Breast epithelium (tissue), 4 donors: ENCODE data around the gene PCDHGB4. TPM values are rescaled to one million over a fixed set of nuclear protein-coding genes. Genes with fewer than 3 reads are reported as not detected.

Experiments used
- DNase-seq, 2 donors: peaks; one replicate each; pipeline ENCODE4 v3.0.0-alpha.2; 2019; ENCODE audit warnings: low spot score in 2 of 2
- H3K27ac ChIP-seq, 2 donors: fragments of 200-600 bp; sonication (generic) in 1 of 2; one replicate each; pipeline ENCODE4 v1.5.1; 2016 to 2019; ENCODE audit warnings: mild to moderate bottlenecking in 1 of 2
- H3K27me3 ChIP-seq, 2 donors: fragments of 200-600 bp; sonication (generic) in 1 of 2; one replicate each; pipeline versions ENCODE4 v1.5.1 to v1.6.0; 2017 to 2019; ENCODE audit warnings: control low read depth in 1 of 2, mild to moderate bottlenecking in 1 of 2
- H3K36me3 ChIP-seq: fragments of 200-600 bp; one replicate; pipeline ENCODE4 v1.5.1; 2019
- H3K4me1 ChIP-seq, 2 donors: fragments of 200-600 bp; sonication (generic); one replicate each; pipeline ENCODE4 v1.5.1; 2016 to 2019; ENCODE audit warnings: control low read depth in 1 of 2
- H3K4me3 ChIP-seq, 3 donors: fragments of 200-600 bp; sonication (generic); 1 replicate in 2 of 3; 2 replicates in 1 of 3; pipeline ENCODE4 v1.5.1; 2016 to 2019; ENCODE audit warnings: mild to moderate bottlenecking in 3 of 3, moderate library complexity in 2 of 3
- H3K9me3 ChIP-seq, 2 donors: fragments of 200-600 bp; sonication (generic) in 1 of 2; one replicate each; pipeline ENCODE4 v1.5.1; 2016 to 2019; ENCODE audit warnings: control low read depth in 1 of 2
- intact Hi-C: fragments of 100-400 bp; cut with DNase I; formaldehyde crosslinking; loops from one replicate; pipeline ENCODE4 v1.15.1; 2023; ENCODE audit warnings: low total_unique reads
- total RNA-seq, 3 donors: library from RNA; depleted of rRNA; stranded (reverse); fragments of >200 nt; gene quantifications; one replicate each; pipeline ENCODE4 v1.1.0, GENCODE V29; 2016
- TF ChIP-seq, protein P1 (sequence below), 3 donors: fragments of 450-650 bp; IDR thresholded peaks; one replicate each; pipeline ENCODE4 v1.5.1; 2016 to 2017; ENCODE audit warnings: antibody characterized with exemption in 3 of 3, mild to moderate bottlenecking in 3 of 3, moderate library complexity in 3 of 3

The PCDHGB4 gene
- total RNA-seq, 3 donors from 2014 or later, result 5.3 to 10.5 (median 8.9) TPM

GRCh38 chr5:141439411-141440141, 52.1 kb downstream of the PCDHGB4 start:
- Histone ChIP-seq H3K27me3 (no peaks in the 10 kb centered on the region), H3K4me1 (no peaks in the 10 kb centered on the region), H3K4me3 (no peak overlapping the region), H3K36me3 (no peaks in the 10 kb centered on the region), H3K9me3 (peaks cover 84 to 97% of the 10 kb centered on the region in 2 donors), H3K27ac (no peak overlapping the region)
- intact Hi-C loops, result no loop called here
- no peak for DNase-seq
- TF ChIP-seq, protein P1, sequence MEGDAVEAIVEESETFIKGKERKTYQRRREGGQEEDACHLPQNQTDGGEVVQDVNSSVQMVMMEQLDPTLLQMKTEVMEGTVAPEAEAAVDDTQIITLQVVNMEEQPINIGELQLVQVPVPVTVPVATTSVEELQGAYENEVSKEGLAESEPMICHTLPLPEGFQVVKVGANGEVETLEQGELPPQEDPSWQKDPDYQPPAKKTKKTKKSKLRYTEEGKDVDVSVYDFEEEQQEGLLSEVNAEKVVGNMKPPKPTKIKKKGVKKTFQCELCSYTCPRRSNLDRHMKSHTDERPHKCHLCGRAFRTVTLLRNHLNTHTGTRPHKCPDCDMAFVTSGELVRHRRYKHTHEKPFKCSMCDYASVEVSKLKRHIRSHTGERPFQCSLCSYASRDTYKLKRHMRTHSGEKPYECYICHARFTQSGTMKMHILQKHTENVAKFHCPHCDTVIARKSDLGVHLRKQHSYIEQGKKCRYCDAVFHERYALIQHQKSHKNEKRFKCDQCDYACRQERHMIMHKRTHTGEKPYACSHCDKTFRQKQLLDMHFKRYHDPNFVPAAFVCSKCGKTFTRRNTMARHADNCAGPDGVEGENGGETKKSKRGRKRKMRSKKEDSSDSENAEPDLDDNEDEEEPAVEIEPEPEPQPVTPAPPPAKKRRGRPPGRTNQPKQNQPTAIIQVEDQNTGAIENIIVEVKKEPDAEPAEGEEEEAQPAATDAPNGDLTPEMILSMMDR (IDR thresholded peaks at IDR 0.05), result no peak

Other genes starting within 250 kb of the PCDHGB4 start
- gene PCDHB6, start 237.6 kb upstream of the PCDHGB4 start, total RNA-seq, result 1 to 10 TPM; 1.4 to 3.6 (median 2.2) TPM
- gene PCDHB7, start 215.1 kb upstream of the PCDHGB4 start, total RNA-seq, result 1 to 10 TPM; 2.3 to 4.6 (median 3.4) TPM
- 1 to 10 TPM in 1 of 3 donors, under 1 TPM in 2; 0.73 to 4.6 (median 0.80) TPM for gene PCDHB8, start 209.9 kb upstream of the PCDHGB4 start, total RNA-seq
- gene PCDHB16, start 205.3 kb upstream of the PCDHGB4 start, total RNA-seq, result 10 to 100 TPM in 1 of 3 donors, 1 to 10 TPM in 2; 4.3 to 11.8 (median 6.3) TPM
- 1 to 10 TPM; 2.2 to 4.6 (median 4.1) TPM for gene PCDHB9, start 200.5 kb upstream of the PCDHGB4 start, total RNA-seq
- gene PCDHB10, start 195.3 kb upstream of the PCDHGB4 start, total RNA-seq, result 1 to 10 TPM; 3.8 to 4.8 (median 4.6) TPM
- gene PCDHB11, start 188.1 kb upstream of the PCDHGB4 start, total RNA-seq, result 1 to 10 TPM; 2.3 to 4.6 (median 2.7) TPM
- gene PCDHB12, start 179.0 kb upstream of the PCDHGB4 start, total RNA-seq, result 1 to 10 TPM; 3.7 to 5.2 (median 5.0) TPM
- gene PCDHB13, start 173.8 kb upstream of the PCDHGB4 start, total RNA-seq, result 1 to 10 TPM; 3.7 to 5.9 (median 4.8) TPM
- 1 to 10 TPM; 4.2 to 5.9 (median 5.9) TPM for gene PCDHB14, start 164.4 kb upstream of the PCDHGB4 start, total RNA-seq
- 1 to 10 TPM; 1.6 to 4.2 (median 3.3) TPM for gene PCDHB15, start 142.3 kb upstream of the PCDHGB4 start, total RNA-seq
- 1 to 10 TPM in 1 of 3 donors, under 1 TPM in 2; 0.64 to 2.0 (median 0.98) TPM for gene SLC25A2, start 83.6 kb upstream of the PCDHGB4 start, total RNA-seq
- gene TAF7, start 66.9 kb upstream of the PCDHGB4 start, total RNA-seq, result 10 to 100 TPM; 59.2 to 96.2 (median 68.2) TPM
- 1 to 10 TPM in 2 of 3 donors, under 1 TPM in 1; 0.80 to 1.3 (median 1.2) TPM for gene PCDHGA1, start 57.2 kb upstream of the PCDHGB4 start, total RNA-seq
- 1 to 10 TPM; 4.6 to 8.6 (median 6.2) TPM for gene PCDHGA2, start 48.9 kb upstream of the PCDHGB4 start, total RNA-seq
- 1 to 10 TPM; 4.3 to 5.9 (median 5.0) TPM for gene PCDHGA3, start 43.9 kb upstream of the PCDHGB4 start, total RNA-seq
- gene PCDHGB1, start 37.6 kb upstream of the PCDHGB4 start, total RNA-seq, result 1 to 10 TPM; 2.7 to 5.9 (median 5.1) TPM
- gene PCDHGA4, start 32.7 kb upstream of the PCDHGB4 start, total RNA-seq, result 10 to 100 TPM in 1 of 3 donors, 1 to 10 TPM in 2; 5.3 to 12.1 (median 6.4) TPM
- gene PCDHGB2, start 27.7 kb upstream of the PCDHGB4 start, total RNA-seq, result 10 to 100 TPM in 1 of 3 donors, 1 to 10 TPM in 2; 6.2 to 10.5 (median 7.8) TPM
- 1 to 10 TPM; 5.4 to 9.4 (median 8.8) TPM for gene PCDHGA5, start 23.5 kb upstream of the PCDHGB4 start, total RNA-seq
- gene PCDHGB3, start 17.5 kb upstream of the PCDHGB4 start, total RNA-seq, result 10 to 100 TPM in 1 of 3 donors, 1 to 10 TPM in 2; 5.3 to 10.2 (median 8.6) TPM
- 1 to 10 TPM; 4.0 to 8.5 (median 8.3) TPM for gene PCDHGA6, start 13.8 kb upstream of the PCDHGB4 start, total RNA-seq
- 10 to 100 TPM in 1 of 3 donors, 1 to 10 TPM in 2; 3.7 to 10.8 (median 10.0) TPM for gene PCDHGA7, start 5.0 kb upstream of the PCDHGB4 start, total RNA-seq
- gene PCDHGA8, start 4.9 kb downstream of the PCDHGB4 start, total RNA-seq, result 1 to 10 TPM; 2.6 to 7.2 (median 6.0) TPM
- 10 to 100 TPM in 2 of 3 donors, 1 to 10 TPM in 1; 7.5 to 20.6 (median 19.8) TPM for gene PCDHGB5, start 10.2 kb downstream of the PCDHGB4 start, total RNA-seq
- 10 to 100 TPM in 2 of 3 donors, 1 to 10 TPM in 1; 7.8 to 16.7 (median 13.8) TPM for gene PCDHGA9, start 15.1 kb downstream of the PCDHGB4 start, total RNA-seq
- 10 to 100 TPM in 2 of 3 donors, 1 to 10 TPM in 1; 8.8 to 12.8 (median 10.8) TPM for gene PCDHGB6, start 20.3 kb downstream of the PCDHGB4 start, total RNA-seq
- 10 to 100 TPM in 2 of 3 donors, 1 to 10 TPM in 1; 7.2 to 10.7 (median 10.5) TPM for gene PCDHGA10, start 25.3 kb downstream of the PCDHGB4 start, total RNA-seq
- gene PCDHGB7, start 30.0 kb downstream of the PCDHGB4 start, total RNA-seq, result 10 to 100 TPM; 15.4 to 21.3 (median 16.0) TPM
- gene PCDHGA11, start 33.4 kb downstream of the PCDHGB4 start, total RNA-seq, result 1 to 10 TPM; 5.0 to 9.8 (median 9.7) TPM
- 10 to 100 TPM in 2 of 3 donors, 1 to 10 TPM in 1; 9.8 to 12.0 (median 11.1) TPM for gene PCDHGA12, start 42.8 kb downstream of the PCDHGB4 start, total RNA-seq
- gene PCDHGC3, start 88.3 kb downstream of the PCDHGB4 start, total RNA-seq, result 10 to 100 TPM; 29.6 to 41.6 (median 35.1) TPM
- 1 to 10 TPM; 2.6 to 6.2 (median 6.0) TPM for gene PCDHGC4, start 97.3 kb downstream of the PCDHGB4 start, total RNA-seq
- 1 to 10 TPM; 2.1 to 3.5 (median 3.3) TPM for gene PCDHGC5, start 101.4 kb downstream of the PCDHGB4 start, total RNA-seq
- gene DIAPH1, start 231.3 kb downstream of the PCDHGB4 start, total RNA-seq, result 10 to 100 TPM; 58.8 to 64.8 (median 63.6) TPM
- 10 to 100 TPM; 50.2 to 52.5 (median 52.1) TPM for gene HDAC3, start 249.2 kb downstream of the PCDHGB4 start, total RNA-seq
- gene RELL2, start 249.3 kb downstream of the PCDHGB4 start, total RNA-seq, result 1 to 10 TPM; 1.3 to 4.3 (median 4.0) TPM